H1 (cell line): ENCODE measurements around the gene HYCC1. TPM values are rescaled to one million over a fixed set of nuclear protein-coding genes. Genes with fewer than 3 reads are reported as not detected.

Experiments
- BRCA1 ChIP-seq: IDR thresholded peaks from 2 replicates; pipeline ENCODE4 v1.6.1; 2012; ENCODE audit warnings: low read depth, low read length, improper control_type of control experiment
- CREB1 ChIP-seq: IDR thresholded peaks from 2 replicates; pipeline ENCODE4 v1.6.1; 2012; ENCODE audit warnings: inconsistent platforms
- EGR1 ChIP-seq: IDR thresholded peaks from 2 replicates; pipeline ENCODE4 v1.6.1; 2011; ENCODE audit warnings: low read depth, low read length, borderline replicate concordance
- HDAC6 ChIP-seq: IDR thresholded peaks from one replicate; pipeline ENCODE4 v1.7.1; 2012; ENCODE audit warnings: low read depth, mild to moderate bottlenecking, inconsistent platforms, low read length, moderate library complexity
- MAFK ChIP-seq: IDR thresholded peaks from 2 replicates; pipeline ENCODE4 v1.6.1; 2012; ENCODE audit warnings: low read depth, mild to moderate bottlenecking, improper control_type of control experiment, low read length
- POLR2A ChIP-seq, 2 experiments: IDR thresholded peaks; 1 replicate in 1 of 2; 2 replicates in 1 of 2; pipeline ENCODE4 v1.6.1; 2011; ENCODE audit warnings: low read depth in 2 of 2, low read length in 2 of 2, mild to moderate bottlenecking in 2 of 2; ENCODE audit errors: control extremely low read depth in 1 of 2
- POU5F1 ChIP-seq: IDR thresholded peaks from 2 replicates; pipeline ENCODE4 v1.6.1; 2011; ENCODE audit warnings: low read depth, mild to moderate bottlenecking, low read length, moderate library complexity
- TCF12 ChIP-seq: IDR thresholded peaks from 2 replicates; pipeline ENCODE4 v1.6.1; 2011; ENCODE audit warnings: low read depth, mild to moderate bottlenecking, low read length
- polyA plus RNA-seq, 7 experiments: library from polyadenylated mRNA; depleted of rRNA in 3 of 7; stranded (reverse) in 5 of 7; unstranded in 2 of 7; fragments of >200 nt in 5 of 7; fragments of 200-250 nt in 2 of 7; gene quantifications; 1 replicate in 5 of 7; 2 replicates in 1 of 7; 4 replicates in 1 of 7; pipeline versions ENCODE4 v1.2.1 to v1.2.3, GENCODE V29; 2011 to 2013; ENCODE audit warnings: missing spikeins in 2 of 7, mixed read lengths in 2 of 7
- total RNA-seq: library from RNA; stranded (reverse); fragmentation: NEBNext Ultra II Directional; extraction: Animal tissue kit (Norgen Biotek cat#: 25700); gene quantifications from 2 replicates; pipeline ENCODE4 v1.2.1, GENCODE V29; 2021
- TF ChIP-seq, protein P1 (sequence below): fragments of 300-600 bp; sonication (generic); IDR thresholded peaks from 2 replicates; pipeline ENCODE4 v1.7.1; 2012; ENCODE audit warnings: low read length, moderate library complexity, mild to moderate bottlenecking, inconsistent platforms; ENCODE audit not compliant: insufficient replicate concordance
- TF ChIP-seq, protein P2 (sequence below), 3 experiments: IDR thresholded peaks; 1 replicate in 2 of 3; 2 replicates in 1 of 3; pipeline versions ENCODE4 v1.5.1 to v1.6.1; 2011; ENCODE audit warnings: low read length in 3 of 3, mild to moderate bottlenecking in 3 of 3, inconsistent platforms in 2 of 3, low read depth in 1 of 3, moderate library complexity in 1 of 3; ENCODE audit not compliant: insufficient read depth in 1 of 3; ENCODE audit errors: control extremely low read depth in 1 of 3

HYCC1 gene
- total and polyA plus RNA-seq, 2 of the 8 experiments (the other 6 are each of a cell fraction or from before 2014, with no cell fraction given): 20.2 to 142 TPM

GRCh38 chr7:23022258-23022769 is 8.4 kb upstream of the HYCC1 start (continued):
- TF ChIP-seq, protein P1, sequence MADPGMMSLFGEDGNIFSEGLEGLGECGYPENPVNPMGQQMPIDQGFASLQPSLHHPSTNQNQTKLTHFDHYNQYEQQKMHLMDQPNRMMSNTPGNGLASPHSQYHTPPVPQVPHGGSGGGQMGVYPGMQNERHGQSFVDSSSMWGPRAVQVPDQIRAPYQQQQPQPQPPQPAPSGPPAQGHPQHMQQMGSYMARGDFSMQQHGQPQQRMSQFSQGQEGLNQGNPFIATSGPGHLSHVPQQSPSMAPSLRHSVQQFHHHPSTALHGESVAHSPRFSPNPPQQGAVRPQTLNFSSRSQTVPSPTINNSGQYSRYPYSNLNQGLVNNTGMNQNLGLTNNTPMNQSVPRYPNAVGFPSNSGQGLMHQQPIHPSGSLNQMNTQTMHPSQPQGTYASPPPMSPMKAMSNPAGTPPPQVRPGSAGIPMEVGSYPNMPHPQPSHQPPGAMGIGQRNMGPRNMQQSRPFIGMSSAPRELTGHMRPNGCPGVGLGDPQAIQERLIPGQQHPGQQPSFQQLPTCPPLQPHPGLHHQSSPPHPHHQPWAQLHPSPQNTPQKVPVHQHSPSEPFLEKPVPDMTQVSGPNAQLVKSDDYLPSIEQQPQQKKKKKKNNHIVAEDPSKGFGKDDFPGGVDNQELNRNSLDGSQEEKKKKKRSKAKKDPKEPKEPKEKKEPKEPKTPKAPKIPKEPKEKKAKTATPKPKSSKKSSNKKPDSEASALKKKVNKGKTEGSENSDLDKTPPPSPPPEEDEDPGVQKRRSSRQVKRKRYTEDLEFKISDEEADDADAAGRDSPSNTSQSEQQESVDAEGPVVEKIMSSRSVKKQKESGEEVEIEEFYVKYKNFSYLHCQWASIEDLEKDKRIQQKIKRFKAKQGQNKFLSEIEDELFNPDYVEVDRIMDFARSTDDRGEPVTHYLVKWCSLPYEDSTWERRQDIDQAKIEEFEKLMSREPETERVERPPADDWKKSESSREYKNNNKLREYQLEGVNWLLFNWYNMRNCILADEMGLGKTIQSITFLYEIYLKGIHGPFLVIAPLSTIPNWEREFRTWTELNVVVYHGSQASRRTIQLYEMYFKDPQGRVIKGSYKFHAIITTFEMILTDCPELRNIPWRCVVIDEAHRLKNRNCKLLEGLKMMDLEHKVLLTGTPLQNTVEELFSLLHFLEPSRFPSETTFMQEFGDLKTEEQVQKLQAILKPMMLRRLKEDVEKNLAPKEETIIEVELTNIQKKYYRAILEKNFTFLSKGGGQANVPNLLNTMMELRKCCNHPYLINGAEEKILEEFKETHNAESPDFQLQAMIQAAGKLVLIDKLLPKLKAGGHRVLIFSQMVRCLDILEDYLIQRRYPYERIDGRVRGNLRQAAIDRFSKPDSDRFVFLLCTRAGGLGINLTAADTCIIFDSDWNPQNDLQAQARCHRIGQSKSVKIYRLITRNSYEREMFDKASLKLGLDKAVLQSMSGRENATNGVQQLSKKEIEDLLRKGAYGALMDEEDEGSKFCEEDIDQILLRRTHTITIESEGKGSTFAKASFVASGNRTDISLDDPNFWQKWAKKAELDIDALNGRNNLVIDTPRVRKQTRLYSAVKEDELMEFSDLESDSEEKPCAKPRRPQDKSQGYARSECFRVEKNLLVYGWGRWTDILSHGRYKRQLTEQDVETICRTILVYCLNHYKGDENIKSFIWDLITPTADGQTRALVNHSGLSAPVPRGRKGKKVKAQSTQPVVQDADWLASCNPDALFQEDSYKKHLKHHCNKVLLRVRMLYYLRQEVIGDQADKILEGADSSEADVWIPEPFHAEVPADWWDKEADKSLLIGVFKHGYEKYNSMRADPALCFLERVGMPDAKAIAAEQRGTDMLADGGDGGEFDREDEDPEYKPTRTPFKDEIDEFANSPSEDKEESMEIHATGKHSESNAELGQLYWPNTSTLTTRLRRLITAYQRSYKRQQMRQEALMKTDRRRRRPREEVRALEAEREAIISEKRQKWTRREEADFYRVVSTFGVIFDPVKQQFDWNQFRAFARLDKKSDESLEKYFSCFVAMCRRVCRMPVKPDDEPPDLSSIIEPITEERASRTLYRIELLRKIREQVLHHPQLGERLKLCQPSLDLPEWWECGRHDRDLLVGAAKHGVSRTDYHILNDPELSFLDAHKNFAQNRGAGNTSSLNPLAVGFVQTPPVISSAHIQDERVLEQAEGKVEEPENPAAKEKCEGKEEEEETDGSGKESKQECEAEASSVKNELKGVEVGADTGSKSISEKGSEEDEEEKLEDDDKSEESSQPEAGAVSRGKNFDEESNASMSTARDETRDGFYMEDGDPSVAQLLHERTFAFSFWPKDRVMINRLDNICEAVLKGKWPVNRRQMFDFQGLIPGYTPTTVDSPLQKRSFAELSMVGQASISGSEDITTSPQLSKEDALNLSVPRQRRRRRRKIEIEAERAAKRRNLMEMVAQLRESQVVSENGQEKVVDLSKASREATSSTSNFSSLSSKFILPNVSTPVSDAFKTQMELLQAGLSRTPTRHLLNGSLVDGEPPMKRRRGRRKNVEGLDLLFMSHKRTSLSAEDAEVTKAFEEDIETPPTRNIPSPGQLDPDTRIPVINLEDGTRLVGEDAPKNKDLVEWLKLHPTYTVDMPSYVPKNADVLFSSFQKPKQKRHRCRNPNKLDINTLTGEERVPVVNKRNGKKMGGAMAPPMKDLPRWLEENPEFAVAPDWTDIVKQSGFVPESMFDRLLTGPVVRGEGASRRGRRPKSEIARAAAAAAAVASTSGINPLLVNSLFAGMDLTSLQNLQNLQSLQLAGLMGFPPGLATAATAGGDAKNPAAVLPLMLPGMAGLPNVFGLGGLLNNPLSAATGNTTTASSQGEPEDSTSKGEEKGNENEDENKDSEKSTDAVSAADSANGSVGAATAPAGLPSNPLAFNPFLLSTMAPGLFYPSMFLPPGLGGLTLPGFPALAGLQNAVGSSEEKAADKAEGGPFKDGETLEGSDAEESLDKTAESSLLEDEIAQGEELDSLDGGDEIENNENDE: no peak
- TF ChIP-seq HDAC6: no peak
- no peak for TF ChIP-seq BRCA1
- TF ChIP-seq TCF12: no peak
- TF ChIP-seq, protein P2, sequence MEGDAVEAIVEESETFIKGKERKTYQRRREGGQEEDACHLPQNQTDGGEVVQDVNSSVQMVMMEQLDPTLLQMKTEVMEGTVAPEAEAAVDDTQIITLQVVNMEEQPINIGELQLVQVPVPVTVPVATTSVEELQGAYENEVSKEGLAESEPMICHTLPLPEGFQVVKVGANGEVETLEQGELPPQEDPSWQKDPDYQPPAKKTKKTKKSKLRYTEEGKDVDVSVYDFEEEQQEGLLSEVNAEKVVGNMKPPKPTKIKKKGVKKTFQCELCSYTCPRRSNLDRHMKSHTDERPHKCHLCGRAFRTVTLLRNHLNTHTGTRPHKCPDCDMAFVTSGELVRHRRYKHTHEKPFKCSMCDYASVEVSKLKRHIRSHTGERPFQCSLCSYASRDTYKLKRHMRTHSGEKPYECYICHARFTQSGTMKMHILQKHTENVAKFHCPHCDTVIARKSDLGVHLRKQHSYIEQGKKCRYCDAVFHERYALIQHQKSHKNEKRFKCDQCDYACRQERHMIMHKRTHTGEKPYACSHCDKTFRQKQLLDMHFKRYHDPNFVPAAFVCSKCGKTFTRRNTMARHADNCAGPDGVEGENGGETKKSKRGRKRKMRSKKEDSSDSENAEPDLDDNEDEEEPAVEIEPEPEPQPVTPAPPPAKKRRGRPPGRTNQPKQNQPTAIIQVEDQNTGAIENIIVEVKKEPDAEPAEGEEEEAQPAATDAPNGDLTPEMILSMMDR (IDR thresholded peaks at IDR 0.05; ENCODE audit: control extremely low read depth in 1 of 3, insufficient read depth in 1 of 3, low read depth in 1 of 3, low read length in 3 of 3): no peak
- TF ChIP-seq POU5F1: no peak
- TF ChIP-seq EGR1: no peak
- no peak for TF ChIP-seq CREB1
- TF ChIP-seq MAFK: no peak
- TF ChIP-seq POLR2A (IDR thresholded peaks at IDR 0.05; ENCODE audit: control extremely low read depth in 1 of 2, low read depth in 2 of 2, low read length in 2 of 2): no peak
